Stimulated activated CD8-positive, alpha-beta memory T cell treated with anti-CD3 and anti-CD28 coated beads, Interleukin-12 subunit alpha, Interleukin-12 subunit beta, amount 100 ng/mL, for 4 hours (primary cell): ENCODE results near the gene PIK3C2G.
"Not testable (repeated sequence)": the region's sequence is repeated elsewhere in the genome, so short reads cannot be mapped to it uniquely, and the experiment has no call there.

Experiments
- DNase-seq: peaks from one replicate; pipeline ENCODE4 v3.0.0-alpha.2; 2020; ENCODE audit warnings: low read depth

The PIK3C2G gene, protein sequence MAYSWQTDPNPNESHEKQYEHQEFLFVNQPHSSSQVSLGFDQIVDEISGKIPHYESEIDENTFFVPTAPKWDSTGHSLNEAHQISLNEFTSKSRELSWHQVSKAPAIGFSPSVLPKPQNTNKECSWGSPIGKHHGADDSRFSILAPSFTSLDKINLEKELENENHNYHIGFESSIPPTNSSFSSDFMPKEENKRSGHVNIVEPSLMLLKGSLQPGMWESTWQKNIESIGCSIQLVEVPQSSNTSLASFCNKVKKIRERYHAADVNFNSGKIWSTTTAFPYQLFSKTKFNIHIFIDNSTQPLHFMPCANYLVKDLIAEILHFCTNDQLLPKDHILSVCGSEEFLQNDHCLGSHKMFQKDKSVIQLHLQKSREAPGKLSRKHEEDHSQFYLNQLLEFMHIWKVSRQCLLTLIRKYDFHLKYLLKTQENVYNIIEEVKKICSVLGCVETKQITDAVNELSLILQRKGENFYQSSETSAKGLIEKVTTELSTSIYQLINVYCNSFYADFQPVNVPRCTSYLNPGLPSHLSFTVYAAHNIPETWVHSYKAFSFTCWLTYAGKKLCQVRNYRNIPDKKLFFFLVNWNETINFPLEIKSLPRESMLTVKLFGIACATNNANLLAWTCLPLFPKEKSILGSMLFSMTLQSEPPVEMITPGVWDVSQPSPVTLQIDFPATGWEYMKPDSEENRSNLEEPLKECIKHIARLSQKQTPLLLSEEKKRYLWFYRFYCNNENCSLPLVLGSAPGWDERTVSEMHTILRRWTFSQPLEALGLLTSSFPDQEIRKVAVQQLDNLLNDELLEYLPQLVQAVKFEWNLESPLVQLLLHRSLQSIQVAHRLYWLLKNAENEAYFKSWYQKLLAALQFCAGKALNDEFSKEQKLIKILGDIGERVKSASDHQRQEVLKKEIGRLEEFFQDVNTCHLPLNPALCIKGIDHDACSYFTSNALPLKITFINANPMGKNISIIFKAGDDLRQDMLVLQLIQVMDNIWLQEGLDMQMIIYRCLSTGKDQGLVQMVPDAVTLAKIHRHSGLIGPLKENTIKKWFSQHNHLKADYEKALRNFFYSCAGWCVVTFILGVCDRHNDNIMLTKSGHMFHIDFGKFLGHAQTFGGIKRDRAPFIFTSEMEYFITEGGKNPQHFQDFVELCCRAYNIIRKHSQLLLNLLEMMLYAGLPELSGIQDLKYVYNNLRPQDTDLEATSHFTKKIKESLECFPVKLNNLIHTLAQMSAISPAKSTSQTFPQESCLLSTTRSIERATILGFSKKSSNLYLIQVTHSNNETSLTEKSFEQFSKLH (N-terminal part only)

DNA sequence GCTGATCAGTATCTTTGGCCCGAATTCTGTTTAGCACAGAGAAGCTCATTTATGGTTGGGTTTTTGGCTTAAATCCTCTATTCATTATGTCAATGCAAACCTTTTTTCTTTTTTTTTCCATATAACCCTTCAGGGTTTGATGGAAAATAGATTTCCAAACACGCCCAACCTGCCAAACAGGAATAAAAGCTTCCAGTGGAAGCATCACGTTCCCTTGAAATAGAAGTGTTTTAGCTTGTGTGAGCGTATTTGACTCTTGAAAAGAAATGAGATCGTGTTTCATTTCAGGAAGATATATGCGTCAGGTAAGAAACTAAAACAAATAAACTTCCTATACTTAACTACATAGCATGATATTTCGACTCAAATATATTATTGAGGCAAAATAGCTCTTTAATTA lies at the start of gene PIK3C2G:
TSS of gene PIK3C2G (plus strand) at position 246 of the 400 bp plus-strand sequence. CDS start 20,564 bp downstream, outside the sequence.
- DNase-seq, result no peak

GRCh38 chr12:18217966-18218365 lies 43.4 kb upstream of the PIK3C2G start:
- no peak for DNase-seq

GRCh38 chr12:18221726-18222125 lies 39.6 kb upstream of the PIK3C2G start:
- DNase-seq, result no peak

GRCh38 chr12:18222699-18223098 lies 38.6 kb upstream of the PIK3C2G start:
- DNase-seq, result no peak

DNA sequence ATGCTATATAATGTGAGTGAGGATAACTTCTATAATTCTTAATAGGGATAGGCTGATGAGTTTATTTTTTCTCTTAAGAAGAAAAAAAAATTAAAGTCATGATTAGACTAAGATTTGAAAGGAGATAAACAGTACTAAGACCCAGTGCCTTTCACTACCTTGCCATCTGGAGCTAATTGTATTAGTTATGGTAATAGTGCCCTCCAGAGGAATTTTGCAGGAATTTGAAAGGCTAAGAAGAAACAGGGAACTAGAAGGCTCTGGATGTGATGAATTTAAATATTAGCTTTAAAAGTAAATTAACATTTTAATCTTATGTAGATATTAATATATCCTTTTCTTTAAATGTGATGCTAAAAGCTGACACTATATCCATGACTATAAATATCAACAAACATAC lies 36.6 kb upstream of the PIK3C2G start:
- no peak for DNase-seq

DNA sequence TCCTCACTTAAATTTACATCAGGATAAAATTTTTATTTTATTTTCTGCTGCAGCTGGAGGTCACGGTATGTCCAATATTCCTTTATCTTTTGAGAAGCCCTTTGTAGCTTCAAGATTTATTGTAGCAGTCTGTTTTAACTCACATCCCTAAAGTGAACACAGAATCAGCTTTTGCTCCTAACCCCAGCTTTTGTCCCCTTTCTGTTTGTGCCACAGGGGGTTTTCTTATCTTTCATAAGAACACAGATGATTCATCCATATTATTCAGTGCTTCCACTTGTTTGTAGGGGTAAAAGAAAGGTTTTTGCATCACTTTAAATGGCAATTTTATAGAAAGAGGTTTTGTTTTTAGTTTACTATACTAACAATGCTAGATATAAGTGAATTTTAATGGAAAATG lies 21.8 kb upstream of the PIK3C2G start:
- no peak for DNase-seq

DNA sequence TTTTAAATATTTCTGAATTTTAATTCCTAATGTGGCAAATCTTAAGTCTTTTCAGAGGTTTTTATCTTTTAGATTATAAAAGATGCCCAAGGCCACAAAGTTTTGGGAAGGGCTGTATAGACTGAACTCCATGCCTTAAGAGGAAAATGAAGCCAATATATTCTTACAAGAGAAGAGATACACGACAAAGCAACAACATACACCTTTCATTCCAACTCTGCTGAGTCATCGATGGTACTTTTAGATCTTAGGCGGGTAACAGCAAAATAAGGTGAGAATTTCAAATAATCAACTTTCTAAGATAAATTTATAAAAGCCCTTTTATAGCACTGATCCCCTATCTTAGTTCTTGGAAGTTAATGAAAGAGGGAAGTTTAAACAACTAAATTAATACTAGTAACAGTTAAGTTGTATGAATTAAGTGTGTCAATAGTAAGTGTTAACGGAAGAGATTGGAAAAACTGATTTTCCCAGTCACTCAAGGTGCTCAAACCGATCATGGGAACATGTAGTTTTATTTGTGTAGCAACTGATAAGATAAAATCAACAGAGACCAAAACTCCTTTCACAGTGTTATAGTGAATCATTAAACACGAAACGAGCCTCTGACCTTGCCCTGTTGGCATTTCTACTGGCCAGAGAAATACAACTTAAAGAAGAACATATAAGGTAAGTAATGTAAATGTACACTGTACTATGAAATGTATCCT lies 18.8 kb upstream of the PIK3C2G start:
- no peak for DNase-seq

GRCh38 chr12:18243238-18243637 lies 18.1 kb upstream of the PIK3C2G start:
- DNase-seq, result no peak

- DNase-seq, result no peak
These were observed 15.3 kb upstream of the PIK3C2G start for GRCh38 chr12:18246066-18246465.

DNA sequence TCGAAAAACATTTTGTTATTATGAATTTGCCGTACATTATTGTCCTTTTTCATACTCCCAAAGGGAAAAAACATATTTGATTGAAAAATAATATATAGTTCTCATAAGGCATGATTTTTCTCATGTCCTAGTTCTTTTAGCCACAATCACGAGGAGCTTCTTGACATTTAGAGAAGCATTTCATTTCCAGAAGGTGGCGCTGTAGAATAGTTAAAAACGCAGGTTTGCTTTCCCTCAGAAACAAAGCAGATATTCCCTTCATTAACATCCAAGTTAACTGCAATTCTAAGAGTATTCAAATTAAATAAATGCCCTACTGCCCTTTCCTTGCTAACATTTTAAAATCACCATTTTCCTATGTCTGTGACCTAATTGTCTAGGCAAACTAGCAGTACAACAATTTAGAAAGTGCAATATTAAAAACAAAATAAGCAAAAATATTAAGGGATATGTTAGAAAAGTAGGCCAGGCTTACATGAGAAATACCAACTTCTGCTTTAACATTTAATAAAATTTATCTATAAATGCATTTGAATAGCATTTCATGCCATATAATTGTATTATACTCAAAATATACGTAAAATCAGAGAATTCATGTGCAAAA lies 10.9 kb upstream of the PIK3C2G start:
- DNase-seq, result no peak

DNA sequence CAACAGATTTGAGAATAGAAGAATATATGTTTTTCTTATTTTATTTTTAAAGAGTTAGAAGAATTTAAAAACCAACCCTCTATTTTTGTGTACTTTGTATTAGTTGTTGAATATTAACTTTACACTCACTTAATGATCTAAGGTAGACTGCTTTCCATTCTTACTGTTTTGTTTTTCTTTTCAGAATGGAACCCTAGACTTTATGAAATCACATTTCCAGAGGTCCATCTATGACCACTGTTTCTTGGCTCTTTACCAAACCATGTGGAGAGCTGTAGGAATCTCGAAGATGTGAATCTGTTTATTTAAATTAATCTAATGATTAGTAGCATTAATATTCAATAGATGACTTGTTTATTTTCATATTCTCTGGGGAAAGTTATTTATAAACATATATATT lies 7.2 kb upstream of the PIK3C2G start:
- no peak for DNase-seq

DNA sequence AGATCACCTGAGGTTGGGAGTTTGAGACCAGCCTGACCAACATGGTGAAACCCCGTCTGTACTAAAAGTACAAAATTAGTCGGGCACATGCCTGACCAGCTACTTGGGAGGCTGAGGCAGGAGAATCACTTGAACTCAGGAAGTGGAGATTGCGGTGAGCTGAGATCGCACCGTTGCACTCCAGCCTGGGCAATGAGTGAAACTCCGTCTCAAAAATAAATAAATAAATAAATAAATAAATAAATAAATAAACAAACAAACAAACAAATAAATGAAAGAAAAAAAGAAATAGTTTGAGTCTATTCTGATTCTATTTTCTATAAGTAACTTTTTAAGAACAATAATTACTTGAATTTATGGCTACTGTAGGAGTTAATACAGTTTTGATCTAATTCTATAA lies 6.3 kb upstream of the PIK3C2G start:
- not testable (repeated sequence) for DNase-seq

GRCh38 chr12:18257251-18257650 lies 4.1 kb upstream of the PIK3C2G start:
- no peak for DNase-seq

DNA sequence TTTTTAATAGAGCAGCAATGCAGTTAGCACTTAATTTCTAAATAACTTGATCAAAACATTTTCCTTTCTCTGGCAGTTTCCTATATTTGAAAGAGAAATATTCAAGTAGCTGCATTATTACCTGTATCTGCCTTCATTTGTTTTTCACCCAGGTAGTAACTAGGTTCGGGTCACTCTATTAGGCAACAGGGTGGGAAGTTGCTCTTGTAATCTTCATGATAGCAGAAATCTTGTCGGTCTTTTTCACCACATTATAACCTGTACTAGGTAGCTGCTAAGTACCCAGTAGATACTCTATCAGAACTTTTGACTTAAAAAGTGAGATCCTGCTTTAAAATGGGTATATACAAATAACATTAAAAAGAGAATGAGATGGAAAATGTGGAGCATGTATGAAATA lies 2.4 kb upstream of the PIK3C2G start:
- DNase-seq, result no peak

- no peak for DNase-seq
These were observed 1.2 kb upstream of the PIK3C2G start for GRCh38 chr12:18259906-18260682.

- DNase-seq, result no peak
These were observed 588 bp downstream of the PIK3C2G start for GRCh38 chr12:18261906-18262305.

DNA sequence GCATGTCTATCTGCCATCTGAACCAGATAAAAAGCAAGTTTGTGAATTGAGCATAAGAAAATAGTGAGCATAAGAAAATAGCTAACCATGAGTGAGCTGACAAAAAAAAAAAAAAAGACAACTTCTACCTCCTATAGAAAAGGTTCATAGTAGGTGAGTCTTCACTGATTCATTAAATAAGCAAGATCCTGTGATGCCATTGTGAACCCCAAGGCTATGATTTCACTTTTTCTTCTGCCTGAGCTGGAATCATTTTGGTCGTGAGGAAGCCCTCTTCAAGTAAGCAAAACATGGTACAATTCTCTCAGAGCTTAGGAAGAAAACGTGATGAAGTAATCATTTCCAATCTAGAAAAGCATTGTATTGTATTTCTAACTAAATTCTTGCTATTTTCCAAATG lies 1.2 kb downstream of the PIK3C2G start:
- DNase-seq, result no peak

GRCh38 chr12:18264581-18265075 lies 3.3 kb downstream of the PIK3C2G start:
- DNase-seq, result no peak

DNA sequence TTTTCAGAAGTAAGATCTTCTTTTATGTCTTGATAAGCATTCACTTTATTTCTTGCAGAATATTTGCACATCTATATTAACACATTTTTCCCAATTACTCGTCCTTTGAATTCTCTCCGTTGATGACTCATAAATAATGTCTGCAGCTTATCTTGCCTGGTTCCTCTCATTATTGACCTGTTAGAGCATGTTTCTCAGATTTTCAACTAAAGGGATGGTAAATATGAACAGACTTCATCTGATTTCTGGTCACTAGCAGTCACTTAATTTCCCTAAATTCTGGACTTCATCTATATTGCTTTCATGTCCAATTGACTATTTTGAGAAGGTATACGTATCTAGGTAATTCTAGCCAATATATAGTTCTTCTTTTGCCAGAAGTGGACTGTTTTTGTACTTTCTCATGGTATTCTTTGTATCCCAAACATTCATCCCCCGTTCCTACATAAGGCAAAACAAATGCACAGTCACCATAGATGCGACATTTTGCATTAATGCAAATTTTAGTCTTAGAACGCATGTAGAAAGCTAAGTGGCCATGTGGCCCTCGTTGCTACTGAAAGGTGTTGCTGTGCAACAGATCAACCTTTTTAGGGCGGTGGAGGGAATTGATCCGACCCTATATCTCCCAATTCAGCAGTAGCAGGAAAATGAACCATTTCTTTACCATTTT lies 6.2 kb downstream of the PIK3C2G start:
- no peak for DNase-seq
